Breast epithelium (tissue), 3 donors: ENCODE results near the gene ZFP36L1.

ENCODE experiments used
- CTCF ChIP-seq, 3 donors: fragments of 450-650 bp; IDR thresholded peaks; one replicate each; pipeline ENCODE4 v1.5.1; 2016 to 2017; ENCODE audit warnings: antibody characterized with exemption in 3 of 3, mild to moderate bottlenecking in 3 of 3, moderate library complexity in 3 of 3
- POLR2A ChIP-seq: fragments of 450-650 bp; IDR thresholded peaks from one replicate; pipeline ENCODE4 v1.6.1; 2016; ENCODE audit warnings: antibody characterized with exemption, mild to moderate bottlenecking, moderate library complexity

DNA sequence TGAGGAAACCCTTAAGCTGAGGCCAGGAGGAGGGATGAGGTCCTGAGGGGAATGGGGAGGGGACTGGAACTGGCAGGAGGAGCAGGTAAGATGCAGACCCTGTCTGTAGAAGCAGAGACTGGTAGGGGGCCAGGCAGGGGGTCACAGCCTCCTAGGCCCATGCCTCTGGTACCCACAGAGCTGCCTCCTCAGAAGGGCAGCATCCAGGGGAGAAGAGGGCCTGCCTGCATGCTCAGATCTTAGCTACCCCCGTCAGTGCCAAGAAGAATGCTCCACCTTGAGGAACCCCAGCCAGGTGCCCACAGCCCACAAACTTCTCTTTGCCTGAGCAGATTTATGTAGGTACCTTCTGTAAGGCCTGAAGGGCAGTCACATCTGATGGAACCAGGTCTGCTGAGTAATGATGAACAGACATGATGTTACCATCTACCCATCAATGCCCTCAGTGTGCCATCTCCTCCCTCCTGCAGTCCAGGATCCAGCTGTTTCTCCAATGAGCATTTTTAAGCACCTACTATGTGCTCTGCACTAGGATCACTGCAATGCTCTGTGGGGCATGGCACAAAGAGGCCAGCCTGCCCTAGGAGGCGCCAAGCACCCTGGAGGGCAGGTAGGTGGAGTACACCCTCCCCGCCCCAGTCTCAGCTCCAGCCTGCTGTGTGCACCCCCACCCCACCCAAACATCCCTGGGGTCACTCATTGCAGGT is 24.8 kb upstream of the ZFP36L1 start:
- TF ChIP-seq POLR2A (no peak), CTCF (IDR thresholded peaks at IDR 0.05) (no peak)
